Osteoblast (primary cell): Measurements from ENCODE around the gene EXPH5. TPM values are rescaled to one million over a fixed set of nuclear protein-coding genes. Genes with fewer than 3 reads are reported as not detected.

Experiments used
- DNase-seq: peaks from one replicate; pipeline ENCODE4 v3.0.0; 2011; ENCODE audit warnings: low spot score, mixed read lengths; ENCODE audit not compliant: insufficient read length; ENCODE audit errors: missing footprints
- H2AFZ ChIP-seq: 2 replicates; pipeline ENCODE4 v1.6.0; 2011; ENCODE audit warnings: mild to moderate bottlenecking, low read length
- H3K27ac ChIP-seq: 2 replicates; pipeline ENCODE4 v1.5.1; 2011; ENCODE audit warnings: mild to moderate bottlenecking, low read depth, low read length, moderate library complexity
- H3K27me3 ChIP-seq: 2 replicates; pipeline ENCODE4 v1.6.0; 2012; ENCODE audit warnings: mild to moderate bottlenecking, control low read depth, inconsistent platforms, low read length, moderate library complexity; ENCODE audit not compliant: insufficient read depth
- H3K36me3 ChIP-seq: 2 replicates; pipeline ENCODE4 v1.5.1; 2011; ENCODE audit warnings: mild to moderate bottlenecking, low read length, control low read depth, moderate library complexity; ENCODE audit not compliant: insufficient read depth
- H3K4me1 ChIP-seq: 2 replicates; pipeline ENCODE4 v1.5.1; 2011; ENCODE audit warnings: mild to moderate bottlenecking, low read length, control low read depth, moderate library complexity; ENCODE audit not compliant: insufficient read depth
- H3K4me2 ChIP-seq: 2 replicates; pipeline ENCODE4 v1.6.0; 2011; ENCODE audit warnings: mild to moderate bottlenecking, low read length; ENCODE audit not compliant: insufficient read depth
- H3K4me3 ChIP-seq: fragments of 200-600 bp; sonication (generic); 3 replicates; pipeline ENCODE4 v1.5.1; 2012; ENCODE audit warnings: mild to moderate bottlenecking, low read length, inconsistent platforms; ENCODE audit not compliant: insufficient read depth
- H3K79me2 ChIP-seq: 2 replicates; pipeline ENCODE4 v1.6.0; 2012; ENCODE audit warnings: mild to moderate bottlenecking, low read length, control low read depth, inconsistent platforms; ENCODE audit not compliant: insufficient read depth
- H3K9me3 ChIP-seq: 2 replicates; pipeline ENCODE4 v1.5.1; 2011; ENCODE audit warnings: low read depth, low read length, control low read depth
- H4K20me1 ChIP-seq: 2 replicates; pipeline ENCODE4 v1.6.0; 2012; ENCODE audit warnings: mild to moderate bottlenecking, low read length, control low read depth; ENCODE audit not compliant: insufficient read depth
- CTCF ChIP-seq: IDR thresholded peaks from 2 replicates; pipeline ENCODE4 v1.5.1; 2011; ENCODE audit warnings: mild to moderate bottlenecking, low read depth, low read length, moderate library complexity; ENCODE audit errors: extremely low read depth
- total RNA-seq: library from RNA; depleted of rRNA; stranded (reverse); fragments of >200 nt; gene quantifications from 2 replicates; pipeline ENCODE4 v1.2.3, GENCODE V29; 2012

EXPH5 gene
- total RNA-seq, 1 donor = under 0.01 TPM

GRCh38 chr11:108524422-108524821 is 69.1 kb downstream of the EXPH5 start:
- DNase-seq = no peak
- H3K27ac ChIP-seq = no peak overlapping the region
- H3K4me3 ChIP-seq = no peak overlapping the region
- no peaks in the 10 kb centered on the region for H3K4me1 ChIP-seq
- no peaks in the 10 kb centered on the region for H4K20me1 ChIP-seq
- no peak for TF ChIP-seq CTCF
- H2AFZ ChIP-seq = no peak overlapping the region
- H3K36me3 ChIP-seq = no peaks in the 10 kb centered on the region
- peaks cover 11% of the 10 kb centered on the region for H3K27me3 ChIP-seq
- no peaks in the 10 kb centered on the region for H3K9me3 ChIP-seq
- H3K4me2 ChIP-seq = no peak overlapping the region
- no peaks in the 10 kb centered on the region for H3K79me2 ChIP-seq

- no peak for TF ChIP-seq CTCF
- Histone ChIP-seq H3K36me3 (no peaks in the 10 kb centered on the region), H3K4me3 (no peak overlapping the region), H2AFZ (no peak overlapping the region), H3K27me3 (peaks cover 10% of the 10 kb centered on the region), H4K20me1 (no peaks in the 10 kb centered on the region), H3K4me1 (no peaks in the 10 kb centered on the region), H3K27ac (no peak overlapping the region), H3K4me2 (no peak overlapping the region), H3K9me3 (no peaks in the 10 kb centered on the region), H3K79me2 (no peaks in the 10 kb centered on the region)
- no peak for DNase-seq
Observed at GRCh38 chr11:108522318-108522717, 71.2 kb downstream of the EXPH5 start.

GRCh38 chr11:108518581-108518980 is 75.0 kb downstream of the EXPH5 start:
- no peaks in the 10 kb centered on the region for H3K4me1 ChIP-seq
- H3K4me2 ChIP-seq = no peak overlapping the region
- no peaks in the 10 kb centered on the region for H3K9me3 ChIP-seq
- no peak overlapping the region for H3K4me3 ChIP-seq
- no peak overlapping the region for H2AFZ ChIP-seq
- H3K79me2 ChIP-seq = no peaks in the 10 kb centered on the region
- no peaks in the 10 kb centered on the region for H3K36me3 ChIP-seq
- no peaks in the 10 kb centered on the region for H4K20me1 ChIP-seq
- no peak overlapping the region for H3K27ac ChIP-seq
- TF ChIP-seq CTCF = no peak
- DNase-seq = no peak
- H3K27me3 ChIP-seq = peaks cover 4% of the 10 kb centered on the region

- H3K27ac ChIP-seq = no peak overlapping the region
- H3K36me3 ChIP-seq = no peaks in the 10 kb centered on the region
- H3K27me3 ChIP-seq = no peaks in the 10 kb centered on the region
- no peak overlapping the region for H2AFZ ChIP-seq
- no peak overlapping the region for H3K4me3 ChIP-seq
- no peak for TF ChIP-seq CTCF
- H3K79me2 ChIP-seq = no peaks in the 10 kb centered on the region
- H3K4me1 ChIP-seq = peaks cover 7% of the 10 kb centered on the region
- no peaks in the 10 kb centered on the region for H3K9me3 ChIP-seq
- H3K4me2 ChIP-seq = no peak overlapping the region
- no peak for DNase-seq
- H4K20me1 ChIP-seq = no peaks in the 10 kb centered on the region
Observed at GRCh38 chr11:108516125-108516524, 77.4 kb downstream of the EXPH5 start.
